GM10248 (cell line): Measurements from ENCODE around the gene AHCYL1.
A peak's percentile ranks its signal among the peaks of the same experiment; 100 is the strongest.

Experiments used
- CTCF ChIA-PET: fragments of 300-600 bp; sonication (Branson Sonifier 250); formaldehyde crosslinking; extraction: SDS; loops from one replicate; lab custom pipeline; 2021; ENCODE audit warnings: antibody characterized with exemption; lab: Yijun Ruan, JAX
- POLR2A ChIA-PET: fragments of 350-650 bp; sonication (Branson Sonifier 250); formaldehyde crosslinking; extraction: SDS; loops from one replicate; lab custom pipeline; 2020; ENCODE audit warnings: antibody characterized with exemption; lab: Yijun Ruan, JAX
- DNase-seq: peaks from one replicate; pipeline ENCODE4 v3.0.0; 2012; ENCODE audit errors: extremely low spot score
- CTCF ChIP-seq: IDR thresholded peaks from 2 replicates; pipeline ENCODE4 v1.5.1; 2012; ENCODE audit warnings: mild to moderate bottlenecking, low read depth; ENCODE audit errors: extremely low read depth, missing control alignments, control extremely low read depth

Gene AHCYL1

GRCh38 chr1:110034040-110034450 is 49.5 kb downstream of the AHCYL1 start:
- no peak for DNase-seq
- POLR2A ChIA-PET: no interaction called here
- CTCF ChIA-PET: interaction anchor here (0.8 to 22.1 kb wide), 13 partner anchors 11 to 257 kb away, joined by 3 to 387 read pairs (median 4); partner anchors contain the start of gene AHCYL1
- no peak for TF ChIP-seq CTCF

- CTCF ChIA-PET: interaction anchor here (0.8 to 22.1 kb wide), 12 partner anchors 11 to 258 kb away, joined by 3 to 387 read pairs (median 4); partner anchors contain the start of gene AHCYL1
- POLR2A ChIA-PET: no interaction called here
- no peak for TF ChIP-seq CTCF
These were observed 50.1 kb downstream of the AHCYL1 start, which contains the start of gene STRIP1 for GRCh38 chr1:110034451-110035235. STRIP1 (plus strand) TSS chr1:110034624; CDS start chr1:110034638, 14 bp downstream.

GRCh38 chr1:110035236-110035752 is 50.7 kb downstream of the AHCYL1 start:
- ChIA-PET CTCF (interaction anchor here (0.9 to 22.1 kb wide), 6 partner anchors 10 to 144 kb away, joined by 3 to 387 read pairs (median 6); no protein-coding TSS in a partner anchor), POLR2A (no interaction called here)
- DNase-seq: no peak
- no peak for TF ChIP-seq CTCF

More at GRCh38 chr1:110034451-110035235, 50.1 kb downstream of the AHCYL1 start, which contains the start of gene STRIP1:
- peak; percentile 92 for DNase-seq

GRCh38 chr1:110038271-110038670 is 53.7 kb downstream of the AHCYL1 start:
- ChIA-PET POLR2A (no interaction called here), CTCF (interaction anchor here (1.0 to 22.1 kb wide), 4 partner anchors 8 to 261 kb away, joined by 3 to 387 read pairs (median 6); no protein-coding TSS in a partner anchor)
- no peak for TF ChIP-seq CTCF
- DNase-seq: no peak

GRCh38 chr1:110039641-110040040 is 55.1 kb downstream of the AHCYL1 start:
- ChIA-PET CTCF (interaction anchor here (1.4 to 22.1 kb wide), 4 partner anchors 10 to 55 kb away, joined by 3 to 387 read pairs (median 10); partner anchors contain the start of gene AHCYL1), POLR2A (interaction anchor here (0.6 kb wide), 1 partner anchor 9 kb away, joined by 3 read pairs; no protein-coding TSS in a partner anchor)
- DNase-seq: no peak
- no peak for TF ChIP-seq CTCF

- no peak for DNase-seq
- TF ChIP-seq CTCF: no peak
- CTCF ChIA-PET: interaction anchor here (1.2 to 22.1 kb wide), 3 partner anchors 11 to 56 kb away, joined by 4 to 387 read pairs (median 16); partner anchors contain the start of gene AHCYL1
- POLR2A ChIA-PET: interaction anchor here (0.7 kb wide), 2 partner anchors 11 to 31 kb away, joined by 3 read pairs; no protein-coding TSS in a partner anchor
These were observed 56.0 kb downstream of the AHCYL1 start for GRCh38 chr1:110040548-110040947.
